ENCODE data around the gene BHLHA15.

The BHLHA15 gene

DNA sequence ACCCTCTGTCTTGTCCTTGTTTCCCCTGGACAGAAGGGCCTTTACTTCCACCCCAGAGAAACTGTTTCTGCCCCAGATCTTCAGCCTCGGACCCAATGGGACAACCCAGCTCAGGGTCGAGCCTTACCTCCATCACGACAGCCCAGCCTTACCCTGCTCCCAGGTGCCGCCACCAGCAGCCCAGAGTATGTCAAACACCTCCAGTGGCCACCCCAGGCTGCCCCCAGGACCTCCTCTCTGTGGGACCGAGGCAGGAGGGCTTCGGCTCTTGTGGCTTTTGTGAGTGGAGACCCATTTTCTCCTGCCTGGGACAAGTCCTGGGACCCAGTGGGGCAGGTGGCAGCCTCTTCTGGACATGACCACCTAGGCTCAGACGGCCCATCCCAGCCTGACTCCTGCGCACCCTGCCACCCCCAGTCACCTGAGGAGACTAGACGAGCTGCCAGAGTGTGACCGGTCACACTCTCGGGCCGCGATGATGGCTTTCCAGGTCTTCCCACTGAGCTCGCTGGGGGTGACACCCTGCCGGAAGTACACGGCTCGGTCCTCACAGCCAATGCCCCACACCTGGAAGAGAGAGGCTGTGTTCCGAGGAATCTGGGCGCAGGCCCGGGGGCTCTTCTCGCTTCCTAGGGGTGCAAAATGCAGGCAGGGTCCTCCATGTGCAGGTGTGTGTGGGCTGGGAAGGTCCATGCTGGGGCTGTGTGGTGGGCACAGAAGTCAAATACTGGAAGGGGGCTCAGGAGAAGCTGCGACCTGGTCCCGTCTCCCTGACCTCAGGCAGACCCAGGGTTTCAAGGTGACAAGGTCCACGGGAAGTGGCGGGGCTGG lies 25.3 kb downstream of the BHLHA15 start:
- TF ChIP-seq, protein P1, sequence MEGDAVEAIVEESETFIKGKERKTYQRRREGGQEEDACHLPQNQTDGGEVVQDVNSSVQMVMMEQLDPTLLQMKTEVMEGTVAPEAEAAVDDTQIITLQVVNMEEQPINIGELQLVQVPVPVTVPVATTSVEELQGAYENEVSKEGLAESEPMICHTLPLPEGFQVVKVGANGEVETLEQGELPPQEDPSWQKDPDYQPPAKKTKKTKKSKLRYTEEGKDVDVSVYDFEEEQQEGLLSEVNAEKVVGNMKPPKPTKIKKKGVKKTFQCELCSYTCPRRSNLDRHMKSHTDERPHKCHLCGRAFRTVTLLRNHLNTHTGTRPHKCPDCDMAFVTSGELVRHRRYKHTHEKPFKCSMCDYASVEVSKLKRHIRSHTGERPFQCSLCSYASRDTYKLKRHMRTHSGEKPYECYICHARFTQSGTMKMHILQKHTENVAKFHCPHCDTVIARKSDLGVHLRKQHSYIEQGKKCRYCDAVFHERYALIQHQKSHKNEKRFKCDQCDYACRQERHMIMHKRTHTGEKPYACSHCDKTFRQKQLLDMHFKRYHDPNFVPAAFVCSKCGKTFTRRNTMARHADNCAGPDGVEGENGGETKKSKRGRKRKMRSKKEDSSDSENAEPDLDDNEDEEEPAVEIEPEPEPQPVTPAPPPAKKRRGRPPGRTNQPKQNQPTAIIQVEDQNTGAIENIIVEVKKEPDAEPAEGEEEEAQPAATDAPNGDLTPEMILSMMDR (IDR thresholded peaks at IDR 0.05; ENCODE audit: low read depth, low read length), result no peak
- in situ Hi-C loops (cut with HindIII; ENCODE audit: low sequenced_read_pairs), result no loop called here
- H3K4me3 ChIP-seq (ENCODE audit: low read depth, low read length), result no peak overlapping the region
- no peak for DNase-seq (ENCODE audit: low read depth, low spot score)

DNA sequence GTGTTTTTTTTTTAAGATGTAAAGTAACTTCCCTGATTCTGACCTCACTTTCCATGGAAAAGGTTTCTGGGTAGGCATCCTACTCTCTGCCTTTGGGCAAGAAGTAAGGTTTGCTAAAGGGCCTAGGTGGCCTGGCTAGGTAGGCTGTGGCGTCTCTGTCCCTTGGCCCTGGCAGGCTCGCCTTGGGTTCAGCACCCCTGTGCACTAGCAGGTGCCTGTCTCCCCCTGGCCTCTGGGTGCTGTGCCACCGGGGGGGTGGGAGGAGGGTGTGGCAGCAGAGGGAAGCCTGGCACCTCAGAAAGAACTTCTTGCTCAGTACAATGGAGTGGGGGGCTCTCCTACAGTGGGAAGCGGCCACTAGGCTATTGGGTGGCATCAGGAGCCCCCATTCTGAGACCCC lies 26.8 kb downstream of the BHLHA15 start:
- no peak for DNase-seq (ENCODE audit: low read depth, low spot score)
- in situ Hi-C loops (cut with HindIII; ENCODE audit: low sequenced_read_pairs), result no loop called here
- TF ChIP-seq, protein P1 (IDR thresholded peaks at IDR 0.05; ENCODE audit: low read depth, low read length), result no peak

DNA sequence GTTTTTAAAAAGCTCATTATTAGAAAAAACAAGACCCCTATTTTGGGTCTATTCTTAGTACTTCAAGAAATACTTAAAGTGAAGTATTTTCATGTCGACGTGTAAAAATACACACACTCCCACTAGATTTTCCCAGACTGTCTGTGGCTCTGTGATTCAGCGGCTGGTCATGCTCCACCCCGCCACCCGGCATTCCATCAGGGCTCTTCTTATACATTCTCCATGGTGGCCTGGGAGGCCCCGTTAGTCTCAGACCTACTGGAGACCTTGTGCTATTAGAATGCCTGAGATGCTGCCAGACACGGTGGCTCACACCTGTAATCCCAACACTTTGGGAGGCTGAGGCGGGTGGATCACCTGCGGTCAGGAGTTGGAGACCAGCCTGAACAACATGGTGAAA lies 27.7 kb downstream of the BHLHA15 start:
- H3K4me3 ChIP-seq (ENCODE audit: low read depth, low read length), result no peak overlapping the region
- peak; percentile 42 for DNase-seq (ENCODE audit: low read depth, low spot score)
- TF ChIP-seq, protein P1 (IDR thresholded peaks at IDR 0.05; ENCODE audit: low read depth, low read length), result no peak
- in situ Hi-C loops (cut with HindIII; ENCODE audit: low sequenced_read_pairs), result no loop called here

More for the DNA sequence above, 26.8 kb downstream of the BHLHA15 start:
- H3K4me3 ChIP-seq (ENCODE audit: low read depth, low read length), result no peak overlapping the region

DNA sequence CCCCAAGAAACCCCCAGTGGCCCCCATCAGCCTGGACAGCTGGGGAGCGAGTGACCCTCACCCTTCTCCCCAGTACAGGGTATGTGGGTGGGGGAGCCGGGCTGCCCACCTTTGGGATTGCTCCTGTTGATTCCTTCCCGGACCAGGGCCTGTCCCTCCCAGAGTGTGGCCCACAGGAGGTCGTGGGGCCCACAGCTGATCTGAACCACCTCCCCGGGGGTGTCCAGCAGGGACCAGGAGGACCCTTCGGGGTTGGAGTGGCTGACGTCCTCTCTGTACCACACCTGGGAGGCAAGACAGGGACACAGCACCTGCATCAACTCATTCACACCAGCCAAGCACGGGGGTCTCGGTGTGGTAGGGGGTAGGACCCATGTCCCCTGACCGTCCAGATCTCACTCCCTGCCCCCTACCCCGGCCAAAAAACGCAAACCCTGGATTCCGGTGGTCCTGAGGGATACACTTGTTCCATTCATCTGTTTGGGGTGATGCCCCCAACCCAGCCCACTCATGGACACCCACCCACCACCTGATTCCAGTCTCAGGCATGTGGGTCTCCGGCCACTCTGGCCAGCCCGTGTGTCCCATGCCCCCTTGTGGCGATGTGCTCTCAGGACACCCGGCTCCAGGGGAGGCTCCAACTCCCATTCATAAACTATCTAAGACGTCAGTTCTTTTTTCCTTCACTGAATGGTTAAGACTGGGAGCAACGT lies 29.9 kb downstream of the BHLHA15 start:
- H3K4me3 ChIP-seq (ENCODE audit: low read depth, low read length), result no peak overlapping the region
- in situ Hi-C loops (cut with HindIII; ENCODE audit: low sequenced_read_pairs), result no loop called here
- TF ChIP-seq, protein P1 (IDR thresholded peaks at IDR 0.05; ENCODE audit: low read depth, low read length), result peak; percentile 86
- peak; percentile 46 for DNase-seq (ENCODE audit: low read depth, low spot score)

DNA sequence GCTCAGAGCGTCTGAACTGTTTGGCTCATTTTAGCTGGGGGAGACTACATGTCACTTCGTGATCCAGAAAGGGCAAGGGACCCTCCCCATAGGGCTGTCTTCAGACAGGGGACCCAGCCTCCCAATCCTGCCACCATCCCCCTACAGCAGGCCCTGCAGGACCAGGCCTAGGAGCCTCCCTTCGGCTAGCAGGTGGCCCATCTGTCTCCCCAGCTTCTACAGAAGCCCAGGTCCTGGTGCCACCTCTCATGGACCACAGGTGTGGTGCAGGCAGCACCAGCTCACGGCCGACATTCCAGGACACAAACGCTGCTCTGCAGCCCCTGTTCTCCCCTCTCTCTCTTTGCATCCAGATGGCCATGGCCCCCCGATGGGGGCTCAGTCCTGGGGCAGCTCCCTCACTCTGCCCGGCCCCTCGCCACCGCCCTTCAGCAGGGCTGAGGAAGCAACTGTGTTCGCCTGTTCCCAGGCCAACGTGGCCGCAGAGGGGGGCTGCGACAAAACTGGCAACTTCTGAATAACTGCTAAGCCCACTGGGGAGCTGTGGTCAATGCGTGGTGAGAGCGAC lies 30.5 kb downstream of the BHLHA15 start:
- DNase-seq (ENCODE audit: low read depth, low spot score), result no peak
- no peak overlapping the region for H3K4me3 ChIP-seq (ENCODE audit: low read depth, low read length)
- in situ Hi-C loops (cut with HindIII; ENCODE audit: low sequenced_read_pairs), result no loop called here
- TF ChIP-seq, protein P1 (IDR thresholded peaks at IDR 0.05; ENCODE audit: low read depth, low read length), result no peak

DNA sequence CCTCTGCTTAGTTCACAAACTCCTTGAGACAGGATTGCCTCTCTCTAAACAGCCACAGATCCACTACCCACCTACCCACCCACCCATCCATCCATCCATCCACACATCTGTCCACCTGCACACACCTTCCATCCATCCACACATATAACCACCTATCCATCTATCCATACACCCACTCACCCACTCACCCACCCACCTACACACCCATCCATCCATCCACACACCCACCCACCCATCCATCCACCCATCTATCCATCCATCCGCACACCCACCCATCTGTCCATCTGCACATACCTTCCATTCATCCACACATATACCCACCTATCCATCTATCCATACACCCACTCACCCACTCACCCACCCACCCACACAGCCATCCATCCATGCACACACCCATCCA lies 31.1 kb downstream of the BHLHA15 start:
- TF ChIP-seq, protein P1 (IDR thresholded peaks at IDR 0.05; ENCODE audit: low read depth, low read length), result no peak
- H3K4me3 ChIP-seq (ENCODE audit: low read depth, low read length), result no peak overlapping the region
- DNase-seq (ENCODE audit: low read depth, low spot score), result no peak
- in situ Hi-C loops (cut with HindIII; ENCODE audit: low sequenced_read_pairs), result no loop called here

Data from astrocyte of the spinal cord (primary cell).